Testis (tissue), 3 donors: Measurements from ENCODE around the gene NOL4L. TPM values are rescaled to one million over a fixed set of nuclear protein-coding genes. Genes with fewer than 3 reads are reported as not detected.
A peak's percentile ranks its signal among the peaks of the same experiment; 100 is the strongest.

Source experiments
- DNase-seq: peaks from one replicate; pipeline ENCODE4 v3.0.0-alpha.2; 2019
- H3K27ac ChIP-seq, 2 donors: fragments of 200-600 bp; sonication (generic); one replicate each; pipeline ENCODE4 v1.5.1; 2019
- H3K27me3 ChIP-seq: fragments of 200-600 bp; sonication (generic); one replicate; pipeline ENCODE4 v1.5.1; 2019
- H3K36me3 ChIP-seq: fragments of 200-600 bp; sonication (generic); one replicate; pipeline ENCODE4 v1.5.1; 2017; ENCODE audit warnings: low read depth; ENCODE audit errors: missing control alignments
- H3K4me1 ChIP-seq: fragments of 200-600 bp; sonication (generic); one replicate; pipeline ENCODE4 v1.5.1; 2019
- H3K4me3 ChIP-seq, 2 donors: fragments of 200-600 bp; sonication (generic); one replicate each; pipeline ENCODE4 v1.5.1; 2017 to 2019
- H3K9me3 ChIP-seq: fragments of 200-600 bp; sonication (generic); one replicate; pipeline ENCODE4 v1.5.1; 2017
- CTCF ChIP-seq, 3 experiments: fragments of 450-650 bp in 2 of 3; fragments of 200-600 bp in 1 of 3; sonication (generic) in 1 of 3; IDR thresholded peaks; one replicate each; pipeline ENCODE4 v1.5.1; 2016 to 2019; ENCODE audit warnings: antibody characterized with exemption in 3 of 3, mild to moderate bottlenecking in 2 of 3, moderate library complexity in 1 of 3
- POLR2A ChIP-seq: fragments of 450-650 bp; IDR thresholded peaks from one replicate; pipeline ENCODE4 v1.6.1; 2017; ENCODE audit warnings: antibody characterized with exemption, mild to moderate bottlenecking, moderate library complexity
- WGBS, 2 donors: methylation state at CpG; one replicate each; pipeline ENCODE4 v1.1.5; 2018; 5-methylcytosine and 5-hydroxymethylcytosine counted together
- intact Hi-C: fragments of 100-400 bp; cut with DNase I; formaldehyde crosslinking; loops from one replicate; pipeline ENCODE4 v1.15.1; 2023; ENCODE audit warnings: low total_unique reads
- polyA plus RNA-seq: library from polyadenylated mRNA; stranded (reverse); fragments of 350-450 nt; fragmentation: Illumina TruSeq; extraction: RNeasy Lipid Tissue Mini Kit (QIAGEN cat#74804); gene quantifications from one replicate; pipeline ENCODE4 v1.2.3, GENCODE V29; 2014; ENCODE audit warnings: low read depth, low replicate concordance; ENCODE audit not compliant: insufficient read depth
- total RNA-seq, 2 donors: library from RNA; depleted of rRNA; stranded (reverse); fragments of >200 nt; gene quantifications; one replicate each; pipeline ENCODE4 v1.2.3, GENCODE V29; 2016

The NOL4L gene
- total and polyA plus RNA-seq, 3 donors from 2014 or later: 100.0 to 129 (median 115) TPM

- H3K36me3 ChIP-seq: no peaks in the 10 kb centered on the region
- TF ChIP-seq CTCF (IDR thresholded peaks at IDR 0.05) (no peak), POLR2A (no peak)
- H3K4me3 ChIP-seq: no peak overlapping the region
- H3K4me1 ChIP-seq: peaks cover 54% of the 10 kb centered on the region
- intact Hi-C loops: loop anchor here (5.0 kb wide), 1 partner anchor 127 kb away; no protein-coding TSS in a partner anchor
- H3K27me3 ChIP-seq: no peaks in the 10 kb centered on the region
- peak; percentile 92 for DNase-seq
- WGBS, 2 donors: 42 to 91% methylated on average over 7 to 13 of the region's 13 CpGs
- H3K9me3 ChIP-seq: no peaks in the 10 kb centered on the region
- H3K27ac ChIP-seq: no peak overlapping the region
Measured at GRCh38 chr20:32524829-32525501, 60.2 kb downstream of the NOL4L start.

- Histone ChIP-seq H3K27ac (no peak overlapping the region), H3K9me3 (no peaks in the 10 kb centered on the region), H3K4me3 (no peak overlapping the region), H3K4me1 (peaks cover 53% of the 10 kb centered on the region), H3K36me3 (no peaks in the 10 kb centered on the region), H3K27me3 (no peaks in the 10 kb centered on the region)
- intact Hi-C loops: loop anchor here (5.0 kb wide), 1 partner anchor 129 kb away; no protein-coding TSS in a partner anchor
- DNase-seq: no peak
- TF ChIP-seq POLR2A: no peak
- no peak for TF ChIP-seq CTCF (IDR thresholded peaks at IDR 0.05)
- 66 to 68% methylated on average over 7 of the region's 7 CpGs for WGBS, 2 donors
Measured at GRCh38 chr20:32523613-32524213, 61.4 kb downstream of the NOL4L start.

GRCh38 chr20:32522776-32523612, 62.1 kb downstream of the NOL4L start:
- Histone ChIP-seq H3K4me1 (peaks cover 49% of the 10 kb centered on the region), H3K36me3 (no peaks in the 10 kb centered on the region), H3K27ac (no peak overlapping the region), H3K4me3 (no peak overlapping the region), H3K27me3 (no peaks in the 10 kb centered on the region), H3K9me3 (no peaks in the 10 kb centered on the region)
- TF ChIP-seq POLR2A: no peak
- TF ChIP-seq CTCF (IDR thresholded peaks at IDR 0.05): no peak
- WGBS, 2 donors: 67 to 86% methylated on average over 8 of the region's 8 CpGs
- DNase-seq: no peak
- intact Hi-C loops: loop anchor here (5.0 kb wide), 1 partner anchor 129 kb away; no protein-coding TSS in a partner anchor

- H3K4me1 ChIP-seq: peaks cover 49% of the 10 kb centered on the region
Measured at GRCh38 chr20:32522526-32522775, 62.7 kb downstream of the NOL4L start.

More at GRCh38 chr20:32522526-32522775, 62.7 kb downstream of the NOL4L start:
- Histone ChIP-seq H3K4me3 (no peak overlapping the region), H3K27ac (no peak overlapping the region), H3K9me3 (no peaks in the 10 kb centered on the region), H3K36me3 (no peaks in the 10 kb centered on the region), H3K27me3 (no peaks in the 10 kb centered on the region)
- 38 to 78% methylated on average over 3 of the region's 3 CpGs for WGBS, 2 donors
- TF ChIP-seq CTCF (IDR thresholded peaks at IDR 0.05): no peak
- no peak for TF ChIP-seq POLR2A
- intact Hi-C loops: loop anchor here (5.0 kb wide), 1 partner anchor 130 kb away; no protein-coding TSS in a partner anchor
- no peak for DNase-seq
